Stimulated activated CD8-positive, alpha-beta memory T cell treated with anti-CD3 and anti-CD28 coated beads, Interleukin-15, amount 100 ng/mL, for 4 hours (primary cell): ENCODE measurements around the gene ADCY2.

ENCODE experiments used
- DNase-seq, 2 donors: peaks; one replicate each; pipeline ENCODE4 v3.0.0-alpha.2; 2020; ENCODE audit warnings: low read depth in 2 of 2

The ADCY2 gene

DNA sequence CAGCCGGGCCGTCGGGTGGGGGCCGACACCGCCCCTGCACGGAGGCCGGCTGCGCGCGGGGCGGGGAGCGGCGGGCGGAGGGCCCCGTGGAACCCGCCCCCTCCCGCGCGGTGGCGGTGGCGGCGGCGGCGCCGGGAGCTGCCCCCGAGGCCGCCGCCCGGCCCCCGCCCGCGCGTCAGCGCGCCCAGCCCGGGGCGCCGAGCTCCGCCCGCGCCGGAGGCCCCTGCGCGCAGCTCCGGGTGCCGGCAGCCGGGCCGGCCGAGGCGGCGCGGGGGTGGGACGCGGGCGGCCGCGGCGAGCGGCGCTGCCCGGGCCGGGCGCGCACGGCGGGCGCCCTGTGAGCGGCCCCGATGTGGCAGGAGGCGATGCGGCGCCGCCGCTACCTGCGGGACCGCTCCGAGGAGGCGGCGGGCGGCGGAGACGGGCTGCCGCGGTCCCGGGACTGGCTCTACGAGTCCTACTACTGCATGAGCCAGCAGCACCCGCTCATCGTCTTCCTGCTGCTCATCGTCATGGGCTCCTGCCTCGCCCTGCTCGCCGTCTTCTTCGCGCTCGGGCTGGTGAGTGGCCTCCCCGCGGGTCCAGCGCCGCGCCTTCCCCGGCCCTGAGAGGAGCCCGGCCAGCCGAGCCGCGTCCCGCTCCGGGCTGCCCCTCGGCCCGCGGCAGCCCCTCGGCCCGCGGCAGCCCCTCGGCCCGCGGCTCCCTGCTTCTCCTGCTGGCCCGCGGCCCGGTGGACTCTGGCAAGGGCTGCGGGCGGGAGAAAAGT is at the start of gene ADCY2:
TSS of gene ADCY2 (plus strand) at position 192 of the 766 bp plus-strand sequence. CDS start at position 351, 159 bp downstream.
- no peak for DNase-seq

DNA sequence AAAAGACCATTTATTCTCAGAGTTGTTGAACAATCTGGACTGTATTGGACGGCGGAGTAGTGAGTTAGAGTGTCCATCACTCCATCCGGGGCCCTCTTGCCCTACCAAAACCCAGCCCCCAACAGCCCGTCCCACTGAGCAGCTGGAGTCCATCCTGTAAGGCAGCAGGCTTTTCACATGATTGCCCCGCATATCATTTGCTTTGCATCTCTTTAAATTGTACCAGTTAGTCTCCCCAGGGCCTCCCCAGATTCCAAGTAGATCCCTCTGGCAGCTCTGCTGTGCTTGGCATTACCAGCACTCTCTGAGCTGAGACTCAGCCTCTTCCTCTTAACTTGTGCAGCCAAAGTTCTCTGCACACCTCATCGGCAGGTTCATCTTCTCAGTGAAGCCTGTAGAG is 48.6 kb upstream of the ADCY2 start:
- no peak for DNase-seq

DNA sequence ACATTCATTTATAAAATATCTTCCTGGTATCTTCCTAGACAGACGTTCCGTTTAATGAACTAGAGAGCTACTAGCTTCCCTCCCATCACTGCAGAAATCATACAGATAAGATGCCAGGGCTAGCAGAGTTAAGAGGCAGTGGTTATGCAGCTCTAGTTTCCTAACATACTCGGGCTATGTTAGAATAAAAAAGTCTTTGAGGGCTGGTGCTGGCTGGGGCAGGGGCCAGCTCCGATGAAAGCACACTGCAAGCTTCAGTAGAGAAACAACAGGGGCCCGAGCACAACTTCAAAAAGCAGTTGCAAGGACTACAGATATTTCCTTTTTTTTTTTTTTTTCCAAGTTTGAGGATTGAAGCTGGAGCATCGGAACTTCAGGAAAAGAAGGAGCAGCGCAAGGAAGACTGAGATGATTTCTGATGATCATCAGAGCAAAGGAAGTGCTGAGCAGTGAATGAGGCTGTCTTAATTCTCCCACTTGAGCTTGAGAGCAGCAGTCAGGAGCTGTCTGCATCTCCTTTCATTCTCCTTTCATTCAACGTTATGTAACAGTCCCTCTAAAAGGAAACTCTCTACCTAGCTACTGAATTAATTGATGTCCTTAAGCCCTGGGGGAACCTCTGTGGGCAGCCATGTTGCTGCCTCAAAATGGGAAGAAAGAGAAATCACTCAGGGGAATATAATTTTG is 47.6 kb upstream of the ADCY2 start:
- no peak for DNase-seq

- no peak for DNase-seq
Measured at GRCh38 chr5:7361593-7361992, 34.3 kb upstream of the ADCY2 start.

DNA sequence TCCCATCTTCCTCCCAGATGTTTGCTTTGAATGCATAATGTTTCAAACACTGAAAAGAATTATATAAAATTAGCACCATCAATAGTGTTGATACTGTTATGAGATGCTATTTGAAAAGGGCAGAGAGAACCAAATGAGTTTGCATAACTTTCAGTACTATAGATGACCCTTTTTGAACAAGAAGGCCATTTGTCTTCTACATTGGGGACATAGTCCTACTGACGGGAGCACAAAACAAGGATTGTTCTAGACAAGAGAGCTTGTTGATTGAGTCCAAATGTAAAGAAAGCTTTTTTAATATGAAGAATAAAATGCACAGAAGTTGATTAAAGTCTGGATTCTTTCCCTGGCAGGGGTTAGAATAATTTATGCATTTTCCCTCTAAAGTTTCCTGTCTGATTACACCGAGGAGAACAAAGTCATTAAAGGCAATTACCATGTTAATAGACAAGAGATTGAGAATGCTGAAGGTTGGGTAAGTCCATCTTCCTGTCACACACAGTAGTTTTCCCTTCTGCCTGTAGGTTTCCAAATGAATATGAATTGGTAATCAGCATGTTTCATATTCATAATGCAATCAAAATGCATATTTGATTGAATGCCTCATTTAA is 32.8 kb upstream of the ADCY2 start:
- no peak for DNase-seq

DNA sequence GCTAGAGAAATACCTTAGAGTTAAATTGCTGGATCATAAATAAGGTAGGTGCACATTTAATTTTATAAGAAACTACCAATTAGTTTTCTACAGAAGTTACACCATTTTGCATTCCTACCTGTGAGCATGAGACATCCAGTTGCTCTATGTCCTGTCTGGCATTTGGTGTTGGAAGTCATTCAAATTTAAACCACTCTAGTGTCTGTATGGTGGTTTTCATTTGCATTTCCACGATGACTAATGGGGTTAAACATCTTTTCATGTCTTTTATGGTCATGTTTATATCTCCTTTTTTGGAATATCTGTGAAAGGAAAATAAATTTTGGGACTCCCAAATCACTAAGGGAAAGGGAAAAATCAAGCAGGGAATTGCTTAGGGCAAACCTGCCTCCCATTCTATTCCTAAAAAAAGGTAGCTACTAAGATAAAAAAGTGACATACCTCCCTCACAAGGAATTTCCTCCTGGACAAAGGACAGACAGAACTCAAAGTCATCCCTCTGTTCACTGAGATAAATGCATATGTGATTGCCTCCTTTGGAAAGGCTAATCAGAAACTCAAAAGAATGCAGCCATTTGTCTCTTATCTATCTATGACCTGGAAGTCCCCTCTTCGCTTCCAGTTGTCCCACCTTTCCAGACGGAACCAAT is 31.6 kb upstream of the ADCY2 start:
- no peak for DNase-seq

DNA sequence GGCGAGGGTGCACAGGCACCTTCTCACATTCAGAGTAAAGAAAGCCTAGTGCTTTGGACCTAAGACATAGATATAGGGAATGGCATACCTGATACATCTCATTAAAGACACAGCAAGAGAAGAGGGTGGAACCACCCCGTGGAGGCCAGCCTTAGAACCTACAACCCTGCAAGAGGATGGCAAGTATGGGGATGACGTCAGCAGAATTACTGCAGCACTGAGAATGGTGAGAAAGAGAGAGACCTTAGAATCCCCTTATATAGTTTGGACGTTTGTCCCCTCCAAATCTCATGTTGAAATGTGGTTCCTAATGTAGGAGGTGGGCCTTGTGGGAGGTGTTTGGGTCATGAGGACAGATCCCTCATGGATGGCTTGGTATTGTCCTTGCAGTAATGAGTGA is 28.2 kb upstream of the ADCY2 start:
- DNase-seq = no peak

DNA sequence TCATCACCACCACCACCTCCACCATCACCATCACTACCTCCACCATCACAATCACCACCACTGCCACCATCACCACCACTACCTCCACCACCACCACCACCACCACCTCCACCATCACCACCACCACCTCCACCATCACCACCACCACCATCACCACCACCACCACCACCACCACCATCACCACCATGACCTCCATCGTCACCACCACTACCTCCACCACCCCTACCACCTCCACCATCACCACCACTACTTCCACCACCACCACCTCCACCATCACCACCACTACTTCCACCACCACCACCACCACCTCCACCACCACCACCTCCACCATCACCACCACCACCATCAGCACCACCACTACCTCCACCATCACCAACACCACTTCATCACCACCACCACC is 23.5 kb upstream of the ADCY2 start:
- no peak for DNase-seq

GRCh38 chr5:7374186-7374585 is 21.8 kb upstream of the ADCY2 start:
- no peak for DNase-seq

GRCh38 chr5:7375457-7375856 is 20.5 kb upstream of the ADCY2 start:
- no peak for DNase-seq

DNA sequence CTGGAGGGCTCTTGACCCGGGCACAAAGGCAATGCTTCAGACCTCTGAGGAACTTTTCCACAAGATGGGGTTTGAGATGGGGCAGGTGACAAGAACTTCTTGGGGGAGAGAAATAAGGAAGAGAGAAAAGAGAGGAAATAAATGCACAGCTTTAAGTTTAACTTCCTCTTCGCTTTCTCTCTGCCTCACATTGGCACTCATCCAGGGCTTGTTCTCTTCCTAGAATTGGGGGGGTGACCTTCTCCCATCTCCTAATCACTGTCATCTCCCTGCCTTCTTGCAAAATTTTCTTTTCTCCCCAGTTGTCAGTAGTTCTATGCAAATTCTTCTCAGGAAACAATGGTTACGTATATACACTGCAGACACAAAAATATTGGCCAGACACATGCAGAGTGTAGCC is 19.1 kb upstream of the ADCY2 start:
- no peak for DNase-seq

DNA sequence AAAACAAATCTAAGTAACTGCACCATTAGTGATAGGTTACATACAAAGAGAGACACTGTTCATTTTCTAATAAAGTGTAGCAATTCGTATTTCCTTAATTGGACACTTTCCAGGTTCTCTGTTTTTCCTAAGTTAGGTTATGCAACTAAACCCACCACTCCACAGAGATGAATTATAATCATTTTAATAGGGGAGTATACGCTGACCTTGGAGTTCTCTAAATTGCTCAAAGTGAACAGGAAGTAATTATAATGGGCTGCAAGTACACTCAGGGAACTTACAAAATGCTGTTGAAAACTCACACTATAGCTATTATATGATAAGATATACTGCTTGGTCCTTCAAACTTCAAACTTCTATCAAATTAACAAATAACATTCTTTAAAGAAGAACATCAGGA is 18.2 kb upstream of the ADCY2 start:
- no peak for DNase-seq

DNA sequence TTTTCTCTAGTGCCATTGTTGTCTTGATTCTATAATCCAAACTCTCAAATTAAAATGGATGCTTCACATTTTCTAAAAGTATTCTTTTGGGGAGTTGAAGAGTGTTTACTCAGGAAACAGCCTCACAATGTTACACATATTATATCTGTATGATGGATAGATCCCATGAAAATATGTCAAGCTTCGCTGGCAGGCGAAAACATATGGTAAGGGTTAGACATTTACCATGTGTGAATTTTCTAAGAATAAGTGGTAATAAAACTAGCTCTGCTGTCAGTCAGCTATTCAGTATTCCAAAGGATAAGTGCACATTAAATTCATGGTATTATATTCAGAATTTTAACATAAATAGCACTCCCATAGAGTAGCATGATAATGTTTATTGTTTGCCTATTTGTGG is 13.3 kb upstream of the ADCY2 start:
- DNase-seq = no peak

DNA sequence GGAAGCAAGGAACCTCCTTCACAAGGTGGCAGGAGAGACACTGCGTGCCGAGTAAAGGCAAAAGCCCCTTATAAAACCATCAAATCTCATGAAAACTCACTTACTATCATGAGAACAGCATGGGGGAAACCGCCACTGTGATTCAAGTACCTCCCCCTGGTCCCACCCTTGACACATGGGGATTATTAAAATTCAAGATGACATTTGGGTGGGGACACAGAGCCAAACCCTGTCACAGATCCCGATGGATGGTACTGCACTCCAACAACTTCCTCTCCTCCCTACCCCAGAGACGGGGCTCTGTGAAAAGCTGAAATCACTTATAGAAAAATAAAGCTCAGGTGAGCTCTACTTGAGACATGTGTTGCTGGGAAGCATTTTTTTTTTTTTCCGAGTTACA is 10.3 kb upstream of the ADCY2 start:
- DNase-seq = no peak

DNA sequence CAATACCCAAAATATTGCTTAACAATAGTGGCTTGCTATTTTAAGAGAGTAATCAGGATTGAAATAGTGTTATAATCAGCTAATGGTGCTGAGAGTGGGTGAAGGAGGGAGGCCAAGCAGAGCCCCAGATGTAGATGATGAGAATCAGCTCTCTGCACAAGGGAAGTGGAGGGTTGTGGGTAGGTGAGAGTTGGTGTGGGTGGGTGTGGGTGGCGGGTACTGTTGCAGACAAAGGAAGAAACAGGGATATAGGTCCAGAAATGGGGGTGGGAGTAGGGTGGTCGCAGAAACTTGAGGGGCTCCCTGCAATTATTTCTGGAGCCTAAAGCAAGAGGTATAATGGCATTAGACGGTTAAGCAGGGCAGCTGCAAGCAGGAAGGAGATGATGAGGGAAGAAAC is 7.4 kb upstream of the ADCY2 start:
- DNase-seq = no peak

- no peak for DNase-seq
Measured at GRCh38 chr5:7391215-7391614, 4.7 kb upstream of the ADCY2 start.

DNA sequence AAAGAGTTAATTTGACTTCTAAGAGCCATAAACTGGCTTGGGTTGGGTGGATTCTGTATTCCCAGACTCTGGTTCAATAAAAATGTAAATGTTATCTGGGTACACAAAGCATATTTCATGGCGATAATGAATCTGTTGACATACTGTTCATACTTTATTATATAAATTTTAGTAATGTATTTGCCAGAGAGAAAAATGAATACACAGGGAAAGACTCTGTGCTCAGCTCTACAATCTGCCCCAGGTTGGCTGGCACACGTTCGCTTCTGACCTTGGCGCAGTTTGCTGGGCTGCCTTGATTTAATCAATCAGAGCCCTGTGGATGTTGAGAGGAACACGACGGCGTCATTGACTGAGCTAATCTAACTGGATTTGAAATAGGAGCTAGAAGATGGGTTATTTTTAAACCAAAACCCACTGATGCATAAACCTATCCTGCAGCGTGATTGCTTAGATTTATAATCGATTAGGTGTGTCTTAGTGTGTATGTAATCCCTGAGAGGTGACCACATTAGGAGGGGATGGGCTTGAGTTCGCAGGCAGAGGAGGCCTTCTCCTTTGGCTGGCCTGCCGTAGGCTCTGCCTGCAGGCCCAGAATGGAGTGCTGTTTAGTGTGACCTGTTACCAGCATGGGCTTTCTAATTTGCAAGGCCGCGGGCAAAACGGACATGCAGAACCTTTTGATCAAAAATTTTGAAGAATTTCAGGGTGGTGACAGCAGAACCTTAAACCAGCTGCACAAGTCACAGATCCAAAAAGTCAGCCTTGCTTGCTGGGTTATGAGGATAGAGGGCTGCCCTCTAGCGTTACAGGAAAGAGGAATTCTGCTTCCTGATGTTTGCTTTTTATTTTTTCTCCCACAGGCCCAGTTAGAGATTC is 3.9 kb upstream of the ADCY2 start:
- DNase-seq = no peak

- DNase-seq = no peak
Measured at GRCh38 chr5:7392693-7393024, 3.3 kb upstream of the ADCY2 start.

DNA sequence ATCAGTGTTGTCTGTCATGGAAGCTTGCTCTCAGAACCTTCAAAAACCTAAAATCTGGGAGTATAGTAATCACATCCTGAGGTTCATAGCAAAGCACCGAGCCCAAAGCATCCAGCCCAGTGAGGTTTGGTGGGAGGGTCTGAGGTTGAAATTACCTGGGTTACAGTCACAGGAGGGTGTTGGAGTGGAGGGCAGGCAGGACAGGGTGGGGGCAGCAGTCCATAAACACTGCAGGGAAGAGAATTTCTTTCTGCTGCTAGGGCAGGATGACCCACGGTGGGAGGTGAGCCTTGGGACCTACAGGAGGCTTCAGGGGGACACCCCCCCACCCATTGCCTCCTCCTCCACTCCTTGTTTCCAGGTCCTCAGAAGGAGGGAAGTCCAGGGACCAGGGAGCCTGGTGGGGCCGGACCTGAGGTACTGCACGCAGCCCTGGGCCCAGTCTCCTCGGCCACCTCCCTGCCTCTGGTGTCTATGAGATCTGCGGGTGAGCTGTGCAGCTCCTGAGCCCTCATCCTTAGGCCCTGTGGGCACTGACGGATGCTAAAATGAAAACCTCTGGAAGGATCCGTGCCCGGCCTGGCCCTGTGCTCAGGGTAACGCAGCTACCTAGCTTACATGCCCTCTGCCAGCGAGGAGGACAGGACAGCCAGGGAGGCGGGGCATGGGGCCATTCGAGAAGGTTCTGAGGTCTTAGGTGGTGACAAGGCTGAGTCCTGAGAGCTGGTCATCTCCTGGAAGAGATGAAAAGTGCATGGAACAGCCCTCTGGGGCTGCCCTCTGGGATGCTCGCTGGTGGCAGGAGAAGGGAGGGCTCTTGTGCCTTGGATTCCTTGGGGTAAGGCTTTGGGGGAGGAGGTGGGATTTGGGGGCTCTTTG is 1.8 kb upstream of the ADCY2 start:
- DNase-seq = no peak

DNA sequence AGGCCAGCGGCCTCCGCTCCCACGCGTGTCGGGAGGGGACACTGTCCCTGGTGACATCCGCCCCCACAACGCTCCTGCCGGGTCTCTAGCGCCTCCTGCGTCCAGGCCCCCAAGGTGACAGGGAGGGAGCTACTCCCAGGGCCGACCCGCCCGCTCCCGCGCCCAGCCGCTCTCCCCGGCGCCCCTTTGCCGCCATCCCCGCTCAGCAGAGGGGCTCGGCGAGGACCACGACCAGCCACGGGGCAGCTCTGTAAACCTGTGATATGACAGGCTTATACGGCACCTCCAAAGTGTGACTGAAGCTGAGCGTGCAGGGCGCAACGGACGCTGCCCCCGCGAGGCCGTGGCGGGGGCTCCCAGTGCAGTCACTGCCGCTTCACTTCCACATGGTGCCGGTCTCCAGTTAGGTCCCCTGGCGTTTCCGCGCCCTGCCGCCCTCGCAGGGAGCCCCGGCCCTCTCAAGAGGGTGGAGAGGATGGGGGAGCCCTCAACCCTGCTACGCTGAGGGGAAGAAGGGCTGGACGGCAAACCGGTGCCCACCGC is 978 bp upstream of the ADCY2 start:
- no peak for DNase-seq
